ENCODE data around the gene PIGQ. TPM values are rescaled to one million over a fixed set of nuclear protein-coding genes. Genes with fewer than 3 reads are reported as not detected.

The PIGQ gene
- total RNA-seq (2022; extraction: Qiagen RNA extraction; ENCODE audit: low read depth), result 28.6 to 41.6 TPM (median 36.3 TPM) in 5 replicates

DNA sequence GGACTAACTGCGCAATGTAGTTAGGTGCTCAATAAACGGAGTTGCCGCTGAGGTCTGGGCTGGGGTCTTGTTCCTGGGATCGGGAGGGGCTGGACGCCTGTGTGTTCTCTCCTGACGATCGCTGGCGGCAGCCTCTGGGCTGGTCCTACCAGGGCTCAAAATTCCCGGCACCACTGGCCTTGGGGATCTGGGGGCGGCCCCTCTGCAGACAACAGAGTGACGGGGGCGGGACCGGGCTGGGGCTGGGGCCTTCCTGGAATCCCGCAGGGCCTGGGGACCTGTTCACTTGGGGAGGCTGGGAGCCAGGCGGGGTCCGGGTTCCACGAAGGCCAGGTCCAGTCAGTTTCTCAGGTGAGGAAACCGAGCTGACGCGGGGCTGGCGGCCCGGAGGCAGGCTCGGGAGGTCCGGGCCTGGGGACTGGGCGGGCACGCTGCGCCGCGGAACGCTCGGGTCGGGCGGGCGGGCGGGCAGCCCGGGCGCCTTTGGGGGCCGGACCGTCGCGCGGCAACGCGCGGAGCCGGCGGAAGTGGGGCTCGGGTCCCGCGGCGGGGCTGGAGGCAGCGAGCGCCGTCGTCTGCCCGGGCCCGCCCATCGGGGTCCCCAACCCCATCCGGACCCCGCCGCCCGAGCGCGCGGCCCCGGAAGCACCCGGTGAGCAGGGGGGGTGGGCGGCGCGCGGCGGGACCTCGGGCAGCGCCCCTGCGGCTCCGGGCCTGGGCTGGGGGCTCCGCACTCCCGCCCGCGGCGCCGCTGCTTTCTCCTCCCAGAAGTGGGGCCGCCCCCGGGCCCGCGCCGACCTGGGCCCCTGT lies at the start of gene PIGQ:
TSS of gene PIGQ (plus strand) at position 524 of the 810 bp plus-strand sequence. CDS start 4,107 bp downstream, outside the sequence.

DNA sequence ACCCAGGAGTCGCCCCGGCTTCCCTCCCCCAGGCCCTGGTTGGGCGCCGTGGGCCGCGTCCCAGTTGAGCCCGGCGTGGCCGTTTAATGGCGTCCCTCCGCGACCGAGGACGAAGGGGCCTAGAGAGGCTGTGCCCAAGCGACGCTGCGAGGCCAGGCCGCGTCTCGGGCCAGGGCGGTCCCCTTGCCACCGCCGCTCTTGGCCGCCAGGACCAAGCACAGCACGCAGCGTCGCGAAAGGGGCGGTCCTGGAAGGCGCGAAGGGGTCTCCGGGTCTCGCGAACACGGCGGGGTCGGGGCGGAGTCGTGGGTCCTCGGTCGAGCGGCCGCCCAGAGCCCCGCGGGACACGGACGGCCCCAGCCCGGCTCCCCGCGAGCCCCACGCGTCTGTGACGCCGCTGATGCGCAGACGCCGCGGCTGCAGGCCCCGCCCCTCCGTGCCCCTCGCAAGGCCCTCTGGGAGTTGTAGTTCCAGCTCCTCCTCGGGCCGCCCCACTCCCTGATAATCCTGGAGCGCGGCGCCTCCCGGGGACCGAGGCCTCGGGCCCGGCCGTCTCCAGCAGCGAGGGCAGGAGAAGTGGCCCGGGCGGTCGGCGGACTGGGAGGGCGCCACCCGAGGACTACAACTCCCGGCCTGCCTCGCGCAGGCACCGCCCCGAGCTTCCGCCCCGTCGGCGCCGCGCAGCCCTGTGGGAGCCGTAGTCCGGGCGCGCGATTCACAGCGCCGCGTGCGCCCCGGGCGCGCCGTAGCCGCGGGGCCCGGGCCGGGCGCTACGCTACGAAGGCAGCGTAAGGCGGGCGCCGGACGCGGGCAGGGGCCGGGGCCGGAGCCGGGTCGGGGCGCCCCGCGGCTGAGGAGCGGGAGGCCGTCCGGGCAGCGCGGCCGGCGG lies 42.5 kb upstream of the PIGQ start, which contains the start of gene CAPN15:
TSS of gene CAPN15 (plus strand) at position 698 of the 889 bp plus-strand sequence. CDS start 19,127 bp downstream, outside the sequence.

DNA sequence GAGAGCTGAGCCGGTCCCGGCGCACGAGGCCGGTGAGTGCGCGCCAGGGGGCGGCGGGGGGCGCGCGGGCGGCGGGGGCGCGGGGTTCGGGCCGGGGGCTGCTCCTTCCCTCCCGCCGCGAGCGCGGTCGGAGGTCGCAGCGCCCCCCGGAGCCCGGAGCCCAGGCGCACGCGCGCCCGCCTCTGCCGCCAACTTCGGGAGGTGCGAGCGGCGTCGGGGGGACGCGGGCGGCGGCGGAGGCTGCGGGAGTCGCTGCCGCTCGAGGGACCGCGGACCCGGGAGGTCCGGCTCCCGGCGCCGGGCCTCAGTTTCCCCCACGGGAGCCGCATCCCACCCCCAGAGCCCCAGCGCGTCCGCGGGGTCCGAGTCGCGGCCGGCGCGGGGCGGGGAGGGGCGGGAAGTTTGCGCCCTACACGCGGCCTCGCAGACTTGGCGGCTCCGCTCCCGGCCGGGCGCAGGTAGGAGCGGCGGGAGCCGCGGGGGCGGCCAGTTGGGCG lies 9.5 kb upstream of the PIGQ start, which contains the start of gene PRR35:
TSS of gene PRR35 (plus strand) at position 191 of the 497 bp plus-strand sequence. CDS start 2,901 bp downstream, outside the sequence.

DNA sequence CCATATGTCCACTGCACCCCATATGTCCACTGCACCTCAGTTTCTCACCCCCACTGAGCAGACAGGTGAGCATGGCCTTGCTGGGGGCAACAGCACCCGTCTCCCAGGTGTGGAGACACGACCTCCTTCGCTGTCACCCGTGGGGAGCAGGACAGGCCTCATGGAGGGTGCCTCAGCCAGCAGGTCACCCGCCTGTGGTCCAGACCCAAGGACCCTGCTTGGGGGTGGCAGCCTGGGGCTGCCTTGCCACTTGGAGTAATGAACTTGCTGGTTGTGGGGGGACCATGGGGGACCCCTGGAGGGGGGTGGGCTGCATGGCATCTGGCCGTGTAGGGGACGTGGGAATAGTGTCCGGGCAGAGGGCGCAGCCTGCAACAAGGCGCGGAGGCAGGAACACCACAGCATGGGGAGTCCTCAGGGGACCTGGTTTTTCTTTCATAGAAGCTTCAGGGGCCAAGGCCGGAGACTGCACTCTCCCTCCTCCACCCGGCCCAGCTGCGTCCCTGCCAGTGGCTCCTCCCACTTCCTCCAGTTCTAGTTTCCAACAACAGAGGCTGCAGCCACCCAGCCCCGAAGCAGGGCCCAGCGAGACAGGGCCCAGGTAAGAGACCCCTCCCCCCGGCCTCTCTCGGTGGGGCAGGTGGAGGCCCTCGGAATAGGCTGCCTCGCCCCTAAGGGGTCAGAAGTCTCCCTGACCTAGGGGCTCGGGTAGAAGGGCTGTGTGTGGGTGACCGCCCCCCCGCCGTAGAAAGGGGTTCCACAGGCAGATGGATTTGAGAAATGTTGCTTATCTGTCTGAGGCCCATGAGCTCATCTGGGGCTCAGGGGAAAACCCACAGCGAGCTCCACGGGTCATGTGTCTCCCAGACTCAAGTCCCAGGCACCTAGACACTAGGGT lies 3.0 kb upstream of the PIGQ start, which contains the start of gene NHLRC4:
TSS of gene NHLRC4 (plus strand) at position 531 of the 898 bp plus-strand sequence. CDS start 1,043 bp downstream, outside the sequence.

DNA sequence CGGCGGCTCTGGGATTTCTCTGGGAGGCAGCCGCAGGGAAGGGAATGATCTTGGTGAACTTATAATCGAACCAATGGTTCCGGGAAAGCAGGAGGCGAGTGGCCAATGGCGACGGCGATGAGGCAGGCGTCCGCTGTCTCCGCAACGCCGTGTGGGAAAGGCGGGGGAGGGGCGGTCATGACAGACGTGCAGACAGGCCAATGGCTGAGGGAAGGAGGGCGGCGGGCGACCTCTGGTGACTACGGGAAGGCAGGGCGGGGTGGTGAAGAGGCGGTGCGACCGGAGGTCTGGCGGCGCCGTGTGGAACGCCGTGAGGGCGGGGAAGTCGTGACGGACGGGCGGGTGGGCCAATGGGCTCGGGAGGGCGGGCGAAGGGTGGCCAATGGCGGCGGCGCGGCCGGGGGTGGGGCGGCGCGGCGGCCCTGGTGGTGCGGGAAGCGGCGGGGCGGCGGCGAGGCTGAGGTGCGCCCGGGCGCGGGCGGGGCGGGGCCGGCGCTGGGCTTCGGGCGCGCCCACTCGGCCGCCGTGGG lies 20.0 kb downstream of the PIGQ start, which contains the start of gene RAB40C:
TSS of gene RAB40C (plus strand) at position 409 of the 530 bp plus-strand sequence. CDS start 226 bp downstream, outside the sequence.

GRCh38 chr16:630815-631405 lies 61.1 kb downstream of the PIGQ start, which contains the start of gene WFIKKN1:
WFIKKN1 (plus strand) TSS chr16:630985; CDS start chr16:631254, 269 bp downstream.

Other genes starting within 250 kb of the PIGQ start
- 27.2 to 35.2 TPM (median 34.5 TPM) in 5 replicates for gene AXIN1, start 217.2 kb upstream of the PIGQ start, total RNA-seq (2022; extraction: Qiagen RNA extraction; ENCODE audit: low read depth)
- 114 to 137 TPM (median 122 TPM) in 5 replicates for gene MRPL28, start 199.4 kb upstream of the PIGQ start, total RNA-seq (2022; extraction: Qiagen RNA extraction; ENCODE audit: low read depth)
- gene PGAP6, start 188.0 kb upstream of the PIGQ start, total RNA-seq (2022; extraction: Qiagen RNA extraction; ENCODE audit: low read depth), result 22.4 to 38.6 TPM (median 36.8 TPM) in 5 replicates
- gene NME4, start 172.8 kb upstream of the PIGQ start, total RNA-seq (2022; extraction: Qiagen RNA extraction; ENCODE audit: low read depth), result 265 to 436 TPM (median 422 TPM) in 5 replicates
- gene DECR2, start 168.1 kb upstream of the PIGQ start, total RNA-seq (2022; extraction: Qiagen RNA extraction; ENCODE audit: low read depth), result 19.3 to 29.5 TPM (median 28.7 TPM) in 5 replicates
- 17.3 to 23.6 TPM (median 20.1 TPM) in 5 replicates for gene RAB11FIP3, start 144.3 kb upstream of the PIGQ start, total RNA-seq (2022; extraction: Qiagen RNA extraction; ENCODE audit: low read depth)
- 45.7 to 81.9 TPM (median 75.8 TPM) in 5 replicates for gene CAPN15, start 42.3 kb upstream of the PIGQ start, total RNA-seq (2022; extraction: Qiagen RNA extraction; ENCODE audit: low read depth)
- 0.08 to 0.20 TPM (median 0.09 TPM) in 3 of 5 replicates, not detected in the others for gene PRR35, start 9.6 kb upstream of the PIGQ start, total RNA-seq (2022; extraction: Qiagen RNA extraction; ENCODE audit: low read depth)
- gene NHLRC4, start 3.0 kb upstream of the PIGQ start, total RNA-seq (2022; extraction: Qiagen RNA extraction; ENCODE audit: low read depth), result 0.12 to 0.23 TPM (median 0.21 TPM) in 5 replicates
- 13.7 to 19.3 TPM (median 16.9 TPM) in 5 replicates for gene RAB40C, start 20.1 kb downstream of the PIGQ start, total RNA-seq (2022; extraction: Qiagen RNA extraction; ENCODE audit: low read depth)
- gene WFIKKN1, start 61.0 kb downstream of the PIGQ start, total RNA-seq (2022; extraction: Qiagen RNA extraction; ENCODE audit: low read depth), result 0.13 to 0.23 TPM (median 0.16 TPM) in 4 of 5 replicates, not detected in the other
- gene METTL26, start 66.3 kb downstream of the PIGQ start, total RNA-seq (2022; extraction: Qiagen RNA extraction; ENCODE audit: low read depth), result 70.5 to 143 TPM (median 129 TPM) in 5 replicates
- gene MCRIP2, start 71.9 kb downstream of the PIGQ start, total RNA-seq (2022; extraction: Qiagen RNA extraction; ENCODE audit: low read depth), result 18.7 to 43.8 TPM (median 40.3 TPM) in 5 replicates
- 16.8 to 31.5 TPM (median 24.8 TPM) in 5 replicates for gene WDR90, start 79.4 kb downstream of the PIGQ start, total RNA-seq (2022; extraction: Qiagen RNA extraction; ENCODE audit: low read depth)
- 66.4 to 97.4 TPM (median 83.6 TPM) in 5 replicates for gene RHOT2, start 98.2 kb downstream of the PIGQ start, total RNA-seq (2022; extraction: Qiagen RNA extraction; ENCODE audit: low read depth)
- gene RHBDL1, start 105.7 kb downstream of the PIGQ start, total RNA-seq (2022; extraction: Qiagen RNA extraction; ENCODE audit: low read depth), result 1.0 to 1.6 TPM (median 1.5 TPM) in 5 replicates
- 78.9 to 127 TPM (median 111 TPM) in 5 replicates for gene STUB1, start 110.4 kb downstream of the PIGQ start, total RNA-seq (2022; extraction: Qiagen RNA extraction; ENCODE audit: low read depth)
- gene JMJD8, start 114.4 kb downstream of the PIGQ start, total RNA-seq (2022; extraction: Qiagen RNA extraction; ENCODE audit: low read depth), result 68.3 to 83.7 TPM (median 79.8 TPM) in 5 replicates
- gene WDR24, start 120.4 kb downstream of the PIGQ start, total RNA-seq (2022; extraction: Qiagen RNA extraction; ENCODE audit: low read depth), result 4.9 to 7.4 TPM (median 6.3 TPM) in 5 replicates
- 1.8 to 3.2 TPM (median 2.6 TPM) in 5 replicates for gene FBXL16, start 135.8 kb downstream of the PIGQ start, total RNA-seq (2022; extraction: Qiagen RNA extraction; ENCODE audit: low read depth)
- 64.1 to 206 TPM (median 188 TPM) in 5 replicates for gene METRN, start 145.2 kb downstream of the PIGQ start, total RNA-seq (2022; extraction: Qiagen RNA extraction; ENCODE audit: low read depth)
- 25.8 to 60.1 TPM (median 55.1 TPM) in 5 replicates for gene ANTKMT, start 151.2 kb downstream of the PIGQ start, total RNA-seq (2022; extraction: Qiagen RNA extraction; ENCODE audit: low read depth)
- gene CCDC78, start 156.5 kb downstream of the PIGQ start, total RNA-seq (2022; extraction: Qiagen RNA extraction; ENCODE audit: low read depth), result 3.7 to 7.1 TPM (median 5.7 TPM) in 5 replicates
- 13.4 to 18.6 TPM (median 16.8 TPM) in 5 replicates for gene HAGHL, start 157.1 kb downstream of the PIGQ start, total RNA-seq (2022; extraction: Qiagen RNA extraction; ENCODE audit: low read depth)
- 16.7 to 26.8 TPM (median 22.7 TPM) in 5 replicates for gene CIAO3, start 171.0 kb downstream of the PIGQ start, total RNA-seq (2022; extraction: Qiagen RNA extraction; ENCODE audit: low read depth)
- 1.4 to 3.1 TPM (median 2.8 TPM) in 5 replicates for gene MSLN, start 190.8 kb downstream of the PIGQ start, total RNA-seq (2022; extraction: Qiagen RNA extraction; ENCODE audit: low read depth)
- 31.5 to 55.5 TPM (median 49.7 TPM) in 5 replicates for gene RPUSD1, start 218.4 kb downstream of the PIGQ start, total RNA-seq (2022; extraction: Qiagen RNA extraction; ENCODE audit: low read depth)
- 15.2 to 30.0 TPM (median 23.2 TPM) in 5 replicates for gene CHTF18, start 218.7 kb downstream of the PIGQ start, total RNA-seq (2022; extraction: Qiagen RNA extraction; ENCODE audit: low read depth)
- not detected in 5 replicates for gene GNG13, start 230.8 kb downstream of the PIGQ start, total RNA-seq (2022; extraction: Qiagen RNA extraction; ENCODE audit: low read depth)